Measurements from ENCODE around the gene MAML2.

Gene MAML2

GRCh38 chr11:96038046-96038445, 304.9 kb downstream of the MAML2 start:
- no peak for DNase-seq (ENCODE audit: low read depth)

GRCh38 chr11:96037405-96037949, 305.5 kb downstream of the MAML2 start:
- no peak for DNase-seq (ENCODE audit: low read depth)

- DNase-seq (ENCODE audit: low read depth): no peak
Observed at GRCh38 chr11:96036863-96037262, 306.1 kb downstream of the MAML2 start.

- DNase-seq (ENCODE audit: low read depth): no peak
Observed at GRCh38 chr11:96035740-96036078, 307.3 kb downstream of the MAML2 start.

- DNase-seq (ENCODE audit: low read depth): no peak
Observed at GRCh38 chr11:96035031-96035739, 307.8 kb downstream of the MAML2 start.

GRCh38 chr11:96033599-96033998, 309.4 kb downstream of the MAML2 start:
- DNase-seq (ENCODE audit: low read depth): no peak

GRCh38 chr11:96033095-96033494, 309.9 kb downstream of the MAML2 start:
- no peak for DNase-seq (ENCODE audit: low read depth)

- no peak for DNase-seq (ENCODE audit: low read depth)
Observed at GRCh38 chr11:96028746-96029145, 314.2 kb downstream of the MAML2 start.

- no peak for DNase-seq (ENCODE audit: low read depth)
Observed at GRCh38 chr11:96027021-96027420, 316.0 kb downstream of the MAML2 start.

GRCh38 chr11:96026310-96026709, 316.7 kb downstream of the MAML2 start:
- no peak for DNase-seq (ENCODE audit: low read depth)

- DNase-seq (ENCODE audit: low read depth): no peak
Observed at GRCh38 chr11:96024666-96025065, 318.3 kb downstream of the MAML2 start.

GRCh38 chr11:96023275-96023674, 319.7 kb downstream of the MAML2 start:
- no peak for DNase-seq (ENCODE audit: low read depth)

GRCh38 chr11:96021901-96022650, 320.9 kb downstream of the MAML2 start:
- no peak for DNase-seq (ENCODE audit: low read depth)

- DNase-seq (ENCODE audit: low read depth): no peak
Observed at GRCh38 chr11:96019810-96020747, 322.9 kb downstream of the MAML2 start.

GRCh38 chr11:96019281-96019680, 323.7 kb downstream of the MAML2 start:
- DNase-seq (ENCODE audit: low read depth): no peak

GRCh38 chr11:96017856-96018255, 325.1 kb downstream of the MAML2 start:
- DNase-seq (ENCODE audit: low read depth): no peak

GRCh38 chr11:96016978-96017502, 326.0 kb downstream of the MAML2 start:
- no peak for DNase-seq (ENCODE audit: low read depth)

GRCh38 chr11:96015906-96016565, 327.0 kb downstream of the MAML2 start:
- DNase-seq (ENCODE audit: low read depth): no peak

GRCh38 chr11:96014217-96014616, 328.8 kb downstream of the MAML2 start:
- DNase-seq (ENCODE audit: low read depth): no peak

GRCh38 chr11:96013461-96014213, 329.4 kb downstream of the MAML2 start:
- no peak for DNase-seq (ENCODE audit: low read depth)
